Endothelial cell of umbilical vein (primary cell): ENCODE results near the gene ASTN1. TPM values are rescaled to one million over a fixed set of nuclear protein-coding genes. Genes with fewer than 3 reads are reported as not detected.

Experiments
- BruUV-seq: library from RNA; stranded (reverse); fragments of 400-500 nt; replicated peaks from 2 replicates; lab custom pipeline; 2021; lab: Mats Ljungman, UMichigan
- CTCF ChIA-PET: fragments of 300-600, 350-600 bp; sonication (Branson Sonifier 250); formaldehyde crosslinking; loops from one replicate; lab custom pipeline; 2021; ENCODE audit warnings: antibody characterized with exemption, inconsistent platforms; lab: Charles Lee
- POLR2A ChIA-PET: fragments of 300-600, 350-600 bp; sonication (Branson Sonifier 250); formaldehyde crosslinking; loops from one replicate; lab custom pipeline; 2021; ENCODE audit warnings: antibody characterized with exemption, inconsistent platforms; lab: Charles Lee
- DNase-seq: peaks from one replicate; pipeline ENCODE4 v3.0.0-alpha.2; 2011; ENCODE audit warnings: low read depth, low spot score
- FAIRE-seq: peaks from 2 replicates; lab custom pipeline; 2011; peaks lifted over from hg19 to GRCh38; lab: Jason Lieb, UNC
- H2AFZ ChIP-seq: 2 replicates; pipeline ENCODE4 v1.6.0; 2012; ENCODE audit warnings: low read depth, low read length, control low read depth, inconsistent platforms
- H3K27ac ChIP-seq: 2 replicates; pipeline ENCODE4 v1.5.1; 2011; ENCODE audit warnings: low read depth, mild to moderate bottlenecking, control low read depth, low read length, moderate library complexity; ENCODE audit not compliant: insufficient read depth
- H3K27me3 ChIP-seq, 2 experiments: 2 replicates each; pipeline versions ENCODE4 v1.6.0 to v1.6.1; 2011; ENCODE audit warnings: low read length in 2 of 2, mixed read lengths in 1 of 2; ENCODE audit not compliant: control insufficient read depth in 2 of 2, insufficient read depth in 2 of 2
- H3K36me3 ChIP-seq, 2 experiments: 2 replicates in 1 of 2; 3 replicates in 1 of 2; pipeline ENCODE4 v1.5.1; 2011; ENCODE audit warnings: low read length in 2 of 2, mild to moderate bottlenecking in 1 of 2, moderate library complexity in 1 of 2; ENCODE audit not compliant: control insufficient read depth in 2 of 2, insufficient read depth in 2 of 2; ENCODE audit errors: extremely low read depth in 1 of 2
- H3K4me1 ChIP-seq: 3 replicates; pipeline ENCODE4 v1.5.1; 2011; ENCODE audit warnings: mild to moderate bottlenecking, low read length; ENCODE audit not compliant: control insufficient read depth, insufficient read depth; ENCODE audit errors: extremely low read depth
- H3K4me2 ChIP-seq: 2 replicates; pipeline ENCODE4 v1.6.1; 2011; ENCODE audit warnings: low read length, control low read depth, mixed read lengths; ENCODE audit not compliant: insufficient read depth
- H3K4me3 ChIP-seq, 3 experiments: fragments of 200-600 bp in 1 of 3; sonication (generic), shearing (Covaris generic) in 1 of 3; replicated peaks in 1 of 3; 2 replicates each; pipeline ENCODE4 v1.5.1; 2011 to 2016; ENCODE audit warnings: control low read depth in 3 of 3, low read length in 3 of 3, mild to moderate bottlenecking in 2 of 3, inconsistent platforms in 1 of 3, low read depth in 1 of 3, moderate library complexity in 1 of 3; ENCODE audit not compliant: insufficient read depth in 1 of 3
- H3K79me2 ChIP-seq: 2 replicates; pipeline ENCODE4 v1.6.0; 2012; ENCODE audit warnings: low read length, inconsistent platforms; ENCODE audit not compliant: control insufficient read depth, insufficient read depth
- H3K9ac ChIP-seq: replicated peaks from 2 replicates; pipeline ENCODE3; 2011; ENCODE audit warnings: low read length, control low read depth; ENCODE audit not compliant: insufficient read depth; ENCODE audit errors: extremely low read depth
- H3K9me1 ChIP-seq: replicated peaks from 3 replicates; pipeline ENCODE4 v1.6.0; 2011; ENCODE audit warnings: mild to moderate bottlenecking, low read length; ENCODE audit not compliant: control insufficient read depth, insufficient read depth; ENCODE audit errors: extremely low read depth
- H3K9me3 ChIP-seq: replicated peaks from 2 replicates; pipeline ENCODE4 v1.5.1; 2012; ENCODE audit warnings: low read length, inconsistent platforms; ENCODE audit not compliant: control insufficient read depth, insufficient read depth
- H4K20me1 ChIP-seq: replicated peaks from 2 replicates; pipeline ENCODE3; 2011; ENCODE audit warnings: mild to moderate bottlenecking, low read length; ENCODE audit not compliant: control insufficient read depth, insufficient read depth; ENCODE audit errors: extremely low read depth
- MYC ChIP-seq: IDR thresholded peaks from one replicate; pipeline ENCODE4 v1.6.1; 2011; ENCODE audit warnings: mild to moderate bottlenecking, low read depth, low read length
- POLR2A ChIP-seq: IDR thresholded peaks from 2 replicates; pipeline ENCODE4 v1.6.1; 2012; ENCODE audit warnings: low read depth, mild to moderate bottlenecking, control low read depth, low read length
- dilution Hi-C: fragments of 300-500 bp; cut with MboI; formaldehyde crosslinking; loops from one replicate; pipeline ENCODE4 v1.15.0; 2019; ENCODE audit warnings: low sequenced_read_pairs; ENCODE audit not compliant: extremely low pct_ligation_motif_present
- intact Hi-C: fragments of 100-400 bp; cut with micrococcal nuclease; formaldehyde crosslinking; loops from one replicate; pipeline ENCODE4 v1.10.0; 2022
- polyA plus RNA-seq, 4 experiments: library from polyadenylated mRNA; depleted of rRNA in 3 of 4; stranded (reverse) in 3 of 4; unstranded in 1 of 4; fragments of >200 nt; gene quantifications; 2 replicates each; pipeline versions ENCODE4 v1.2.1 to v1.2.3, GENCODE V29; 2011 to 2012; ENCODE audit warnings: missing spikeins in 1 of 4
- total RNA-seq: library from RNA; stranded (reverse); gene quantifications from 2 replicates; pipeline ENCODE4 v1.2.3, GENCODE V29; 2021
- TF ChIP-seq, protein P1 (sequence below): IDR thresholded peaks from 2 replicates; pipeline ENCODE4 v1.6.1; 2011; ENCODE audit not compliant: insufficient read depth, insufficient read length

ASTN1 gene
- total and polyA plus RNA-seq, 2 donors (not counting 3 experiments of a cell fraction or from before 2014, with no cell fraction given) = 0.04 TPM; not detected in 1

GRCh38 chr1:177065430-177065829 lies 99.1 kb downstream of the ASTN1 start:
- dilution Hi-C loops (no loop called here), intact Hi-C loops (no loop called here)
- BruUV-seq = no TSS peak
- Histone ChIP-seq H3K9me1 (no peaks in the 10 kb centered on the region), H3K9ac (no peak overlapping the region), H3K9me3 (no peaks in the 10 kb centered on the region), H3K79me2 (no peaks in the 10 kb centered on the region), H4K20me1 (no peaks in the 10 kb centered on the region), H3K36me3 (no peaks in the 10 kb centered on the region), H3K4me3 (no peak overlapping the region), H3K4me1 (no peaks in the 10 kb centered on the region), H3K27ac (no peak overlapping the region), H3K27me3 (no peaks in the 10 kb centered on the region), H2AFZ (no peak overlapping the region), H3K4me2 (no peak overlapping the region)
- POLR2A ChIA-PET = no interaction called here
- no peak for FAIRE-seq
- TF ChIP-seq MYC = no peak
- DNase-seq = no peak
- CTCF ChIA-PET = no interaction called here

- H3K27ac ChIP-seq = no peak overlapping the region
- FAIRE-seq = no peak
Observed at GRCh38 chr1:177063648-177064047, 100.9 kb downstream of the ASTN1 start.

More at GRCh38 chr1:177063648-177064047, 100.9 kb downstream of the ASTN1 start:
- Histone ChIP-seq H3K9ac (no peak overlapping the region), H3K9me1 (no peaks in the 10 kb centered on the region), H4K20me1 (no peaks in the 10 kb centered on the region), H3K36me3 (no peaks in the 10 kb centered on the region), H3K4me1 (no peaks in the 10 kb centered on the region), H3K4me2 (no peak overlapping the region), H3K9me3 (no peaks in the 10 kb centered on the region), H3K4me3 (no peak overlapping the region), H3K79me2 (no peaks in the 10 kb centered on the region), H3K27me3 (no peaks in the 10 kb centered on the region), H2AFZ (no peak overlapping the region)
- TF ChIP-seq, protein P1, sequence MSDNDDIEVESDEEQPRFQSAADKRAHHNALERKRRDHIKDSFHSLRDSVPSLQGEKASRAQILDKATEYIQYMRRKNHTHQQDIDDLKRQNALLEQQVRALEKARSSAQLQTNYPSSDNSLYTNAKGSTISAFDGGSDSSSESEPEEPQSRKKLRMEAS = no peak
- TF ChIP-seq POLR2A (no peak), MYC (no peak)
- dilution Hi-C loops = no loop called here
- ChIA-PET POLR2A (no interaction called here), CTCF (no interaction called here)
- intact Hi-C loops = no loop called here
- BruUV-seq = no TSS peak
- no peak for DNase-seq
